HepG2 (cell line): ENCODE measurements around the gene IKZF5. TPM values are rescaled to one million over a fixed set of nuclear protein-coding genes. Genes with fewer than 3 reads are reported as not detected.

ENCODE experiments used
- ATF5 ChIP-seq: sonication (generic); formaldehyde crosslinking; IDR thresholded peaks from 2 replicates; pipeline ENCODE4 v1.4.0; 2020; ENCODE audit warnings: mild to moderate bottlenecking, low read depth, missing genetic modification reagents
- GABPB1 ChIP-seq: IDR thresholded peaks from 2 replicates; pipeline ENCODE4 v1.6.1; 2016; ENCODE audit warnings: mild to moderate bottlenecking, missing genetic modification reagents, moderate library complexity, missing compliant biosample characterization
- MAZ ChIP-seq, 2 experiments: sonication (generic) in 1 of 2; formaldehyde crosslinking in 1 of 2; IDR thresholded peaks; 2 replicates each; pipeline versions ENCODE4 v1.5.0 to v1.6.1; 2012 to 2020; ENCODE audit warnings: low read depth in 2 of 2, mild to moderate bottlenecking in 2 of 2, borderline replicate concordance in 1 of 2, improper control_type of control experiment in 1 of 2, low read length in 1 of 2, missing genetic modification reagents in 1 of 2, moderate library complexity in 1 of 2
- TARDBP ChIP-seq: sonication (generic); formaldehyde crosslinking; IDR thresholded peaks from 2 replicates; pipeline ENCODE4 v1.8.0; 2022; ENCODE audit warnings: mild to moderate bottlenecking, missing genetic modification reagents
- TGIF2 ChIP-seq: IDR thresholded peaks from 2 replicates; pipeline ENCODE4 v1.6.1; 2016; ENCODE audit warnings: control low read depth, missing compliant biosample characterization
- U2AF2 ChIP-seq: fragments of 200-400 bp; formaldehyde crosslinking; IDR thresholded peaks from 2 replicates; pipeline ENCODE4 v1.6.1; 2017; ENCODE audit warnings: low read depth, mild to moderate bottlenecking, low read length
- ZBED4 ChIP-seq: sonication (generic); formaldehyde crosslinking; IDR thresholded peaks from 2 replicates; pipeline ENCODE4 v1.4.0; 2020; ENCODE audit warnings: missing genetic modification reagents, borderline replicate concordance
- ZBTB20 ChIP-seq: sonication (generic); formaldehyde crosslinking; IDR thresholded peaks from 2 replicates; pipeline ENCODE4 v1.8.1; 2023; ENCODE audit warnings: missing genetic modification reagents, low read depth, mild to moderate bottlenecking, borderline replicate concordance
- ZFY ChIP-seq: sonication (generic); formaldehyde crosslinking; IDR thresholded peaks from 2 replicates; pipeline ENCODE4 v1.4.0; 2020; ENCODE audit warnings: missing genetic modification reagents
- ZNF138 ChIP-seq: sonication (generic); formaldehyde crosslinking; IDR thresholded peaks from 2 replicates; pipeline ENCODE4 v1.5.0; 2020; ENCODE audit warnings: mild to moderate bottlenecking, low read depth, missing genetic modification reagents
- ZNF354B ChIP-seq: sonication (generic); formaldehyde crosslinking; IDR thresholded peaks from 2 replicates; pipeline ENCODE4 v1.8.0; 2022; ENCODE audit warnings: mild to moderate bottlenecking, missing genetic modification reagents
- ZNF687 ChIP-seq: sonication (generic); formaldehyde crosslinking; IDR thresholded peaks from 2 replicates; pipeline ENCODE4 v1.5.1; 2020; ENCODE audit warnings: mild to moderate bottlenecking, missing genetic modification reagents, moderate library complexity
- polyA plus RNA-seq, 8 experiments: library from polyadenylated mRNA; depleted of rRNA in 3 of 8; stranded (reverse) in 7 of 8; unstranded in 1 of 8; fragments of >200 nt; fragmentation: Illumina TruSeq in 4 of 8; extraction: Trizol in 4 of 8; gene quantifications; 2 replicates each; pipeline versions ENCODE4 v1.2.1 to v1.2.3, GENCODE V29; 2011 to 2016; ENCODE audit warnings: low read depth in 4 of 8, missing spikeins in 1 of 8, mixed read lengths in 1 of 8; ENCODE audit not compliant: insufficient read depth in 1 of 8
- total RNA-seq, 5 experiments: library from RNA; depleted of rRNA; stranded (reverse); fragments of >200 nt; fragmentation: Illumina TruSeq; extraction: Trizol; gene quantifications; 2 replicates each; pipeline ENCODE4 v1.2.3, GENCODE V29; 2016; ENCODE audit warnings: low read depth in 1 of 5
- TF ChIP-seq, protein P1 (sequence below): sonication (generic); formaldehyde crosslinking; IDR thresholded peaks from 2 replicates; pipeline ENCODE4 v1.5.0; 2020; ENCODE audit warnings: missing genetic modification reagents
- TF ChIP-seq, protein P2 (sequence below): sonication (generic); formaldehyde crosslinking; IDR thresholded peaks from 2 replicates; pipeline ENCODE4 v1.5.0; 2020; ENCODE audit warnings: mild to moderate bottlenecking, low read depth, missing genetic modification reagents, borderline replicate concordance
- TF ChIP-seq, protein P3 (sequence below): sonication (generic); formaldehyde crosslinking; IDR thresholded peaks from 2 replicates; pipeline ENCODE4 v1.8.0; 2022; ENCODE audit warnings: missing genetic modification reagents, mild to moderate bottlenecking, borderline replicate concordance

Gene IKZF5
- total and polyA plus RNA-seq, 2 of the 13 experiments (the other 11 are each of a cell fraction or from before 2014, with no cell fraction given): 3.7 to 12.0 TPM

GRCh38 chr10:123009105-123009820 is 668 bp upstream of the IKZF5 start (continued):
- TF ChIP-seq GABPB1 (CRISPR knock-in tag): no peak
- no peak for TF ChIP-seq ZBED4 (CRISPR knock-in tag)
- TF ChIP-seq ZNF687 (CRISPR knock-in tag): peak; percentile 1; the same call in 1 of the 2 replicates
- TF ChIP-seq MAZ (IDR thresholded peaks at IDR 0.05; ENCODE audit: borderline replicate concordance, low read depth, low read length): no peak
- no peak; the same call in 1 of the 2 replicates for TF ChIP-seq MAZ (CRISPR knock-in tag; IDR thresholded peaks at IDR 0.05; ENCODE audit: low read depth)
- no peak for TF ChIP-seq TGIF2 (CRISPR knock-in tag)
- TF ChIP-seq ATF5: no peak
- TF ChIP-seq ZNF354B (CRISPR knock-in tag): no peak
- TF ChIP-seq ZNF138 (CRISPR knock-in tag): no peak
- TF ChIP-seq, protein P1, sequence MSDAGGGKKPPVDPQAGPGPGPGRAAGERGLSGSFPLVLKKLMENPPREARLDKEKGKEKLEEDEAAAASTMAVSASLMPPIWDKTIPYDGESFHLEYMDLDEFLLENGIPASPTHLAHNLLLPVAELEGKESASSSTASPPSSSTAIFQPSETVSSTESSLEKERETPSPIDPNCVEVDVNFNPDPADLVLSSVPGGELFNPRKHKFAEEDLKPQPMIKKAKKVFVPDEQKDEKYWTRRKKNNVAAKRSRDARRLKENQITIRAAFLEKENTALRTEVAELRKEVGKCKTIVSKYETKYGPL (CRISPR knock-in tag): 0 out of 2 replicates have a peak, but pooled peaks have one; percentile 6
- TF ChIP-seq, protein P2, sequence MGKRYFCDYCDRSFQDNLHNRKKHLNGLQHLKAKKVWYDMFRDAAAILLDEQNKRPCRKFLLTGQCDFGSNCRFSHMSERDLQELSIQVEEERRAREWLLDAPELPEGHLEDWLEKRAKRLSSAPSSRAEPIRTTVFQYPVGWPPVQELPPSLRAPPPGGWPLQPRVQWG (CRISPR knock-in tag): no peak
- TF ChIP-seq TARDBP (CRISPR knock-in tag): 0 out of 2 replicates have a peak, but pooled peaks have one; percentile 7
- no peak for TF ChIP-seq ZBTB20 (CRISPR knock-in tag)
- TF ChIP-seq ZFY (CRISPR knock-in tag): peak; percentile 18
- TF ChIP-seq, protein P3, sequence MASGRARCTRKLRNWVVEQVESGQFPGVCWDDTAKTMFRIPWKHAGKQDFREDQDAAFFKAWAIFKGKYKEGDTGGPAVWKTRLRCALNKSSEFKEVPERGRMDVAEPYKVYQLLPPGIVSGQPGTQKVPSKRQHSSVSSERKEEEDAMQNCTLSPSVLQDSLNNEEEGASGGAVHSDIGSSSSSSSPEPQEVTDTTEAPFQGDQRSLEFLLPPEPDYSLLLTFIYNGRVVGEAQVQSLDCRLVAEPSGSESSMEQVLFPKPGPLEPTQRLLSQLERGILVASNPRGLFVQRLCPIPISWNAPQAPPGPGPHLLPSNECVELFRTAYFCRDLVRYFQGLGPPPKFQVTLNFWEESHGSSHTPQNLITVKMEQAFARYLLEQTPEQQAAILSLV (CRISPR knock-in tag): peak; percentile 40; the same call in 1 of the 2 replicates
- TF ChIP-seq U2AF2: no peak
